ENCODE results near the gene RAPGEF6.
"Not testable (repeated sequence)": the region's sequence is repeated elsewhere in the genome, so short reads cannot be mapped to it uniquely, and the experiment has no call there.

RAPGEF6 gene

DNA sequence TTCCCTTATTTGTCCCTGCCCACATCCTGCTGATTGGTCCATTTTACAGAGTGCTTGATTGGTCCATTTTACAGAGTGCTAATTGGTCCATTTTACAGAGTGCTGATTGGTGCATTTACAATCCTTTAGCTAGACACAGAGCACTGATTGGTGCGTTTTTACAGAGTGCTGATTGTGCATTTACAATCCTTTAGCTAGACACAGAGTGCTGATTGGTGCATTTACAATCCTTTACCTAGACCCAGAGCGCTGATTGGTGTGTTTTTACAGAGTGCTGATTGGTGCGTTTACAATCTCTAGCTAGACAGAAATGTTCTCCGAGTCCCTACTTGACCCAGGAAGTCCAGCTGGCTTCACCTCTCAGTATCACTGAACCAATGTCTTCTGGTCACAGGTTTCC, 147.7 kb downstream of the RAPGEF6 start:
- not testable (repeated sequence) for DNase-seq

GRCh38 chr5:131482617-131483016, 152.4 kb downstream of the RAPGEF6 start:
- DNase-seq = peak; percentile 36

- DNase-seq = no peak
Observed at GRCh38 chr5:131481569-131481968, 153.5 kb downstream of the RAPGEF6 start.

GRCh38 chr5:131475541-131475941, 159.5 kb downstream of the RAPGEF6 start:
- no peak for DNase-seq

GRCh38 chr5:131473731-131474130, 161.3 kb downstream of the RAPGEF6 start:
- DNase-seq = no peak

DNA sequence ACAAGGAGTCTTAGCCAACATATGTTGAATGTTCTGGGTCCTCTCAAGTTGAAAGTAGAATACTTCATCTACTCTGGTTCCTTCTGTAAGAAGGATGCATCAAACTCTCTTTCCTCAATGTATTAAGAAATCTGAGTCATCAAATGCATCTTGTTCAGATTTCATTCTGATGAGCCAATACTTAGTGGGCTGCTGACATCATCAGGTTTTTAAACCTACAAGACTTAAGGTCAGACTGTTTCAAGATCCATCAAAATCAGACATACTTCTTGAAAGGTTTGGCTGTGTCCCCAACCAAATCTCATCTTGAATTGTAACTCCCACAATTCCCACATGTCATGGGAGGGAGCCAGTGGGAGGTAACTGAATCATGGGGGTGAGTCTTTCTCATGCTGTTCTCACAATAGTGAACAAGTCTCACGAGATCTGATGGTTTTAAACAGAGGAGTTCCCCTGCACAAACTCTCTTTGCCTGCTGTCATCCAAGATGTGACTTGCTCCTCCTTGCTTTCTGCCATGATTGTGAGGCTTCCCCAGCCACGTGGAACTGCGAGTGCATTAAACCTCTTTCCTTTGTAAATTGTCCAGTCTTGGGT, 168.8 kb downstream of the RAPGEF6 start:
- DNase-seq = no peak

- no peak for DNase-seq
Observed at GRCh38 chr5:131463656-131464055, 171.4 kb downstream of the RAPGEF6 start.

GRCh38 chr5:131462454-131462853, 172.6 kb downstream of the RAPGEF6 start:
- DNase-seq = no peak

DNA sequence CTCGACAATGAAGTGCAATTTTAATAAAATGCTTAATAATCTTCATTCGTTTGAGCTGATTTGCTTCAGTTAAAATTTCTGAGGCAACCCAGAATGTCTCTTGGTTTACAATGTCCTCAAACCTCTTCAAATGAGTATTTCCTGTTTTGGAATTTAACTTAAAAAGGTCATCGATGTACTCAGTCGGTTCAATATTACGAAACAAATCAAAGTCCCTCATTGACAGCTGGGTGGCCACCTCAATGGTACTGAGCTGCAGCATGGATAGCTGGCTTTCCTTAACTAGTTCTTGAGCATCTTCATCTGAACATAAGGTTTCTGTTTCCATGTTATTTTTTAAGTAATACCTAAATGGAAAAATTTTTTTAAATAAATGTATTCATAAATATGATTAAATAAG, 173.3 kb downstream of the RAPGEF6 start:
- no peak for DNase-seq

GRCh38 chr5:131460867-131461572, 174.0 kb downstream of the RAPGEF6 start:
- DNase-seq = no peak

DNA sequence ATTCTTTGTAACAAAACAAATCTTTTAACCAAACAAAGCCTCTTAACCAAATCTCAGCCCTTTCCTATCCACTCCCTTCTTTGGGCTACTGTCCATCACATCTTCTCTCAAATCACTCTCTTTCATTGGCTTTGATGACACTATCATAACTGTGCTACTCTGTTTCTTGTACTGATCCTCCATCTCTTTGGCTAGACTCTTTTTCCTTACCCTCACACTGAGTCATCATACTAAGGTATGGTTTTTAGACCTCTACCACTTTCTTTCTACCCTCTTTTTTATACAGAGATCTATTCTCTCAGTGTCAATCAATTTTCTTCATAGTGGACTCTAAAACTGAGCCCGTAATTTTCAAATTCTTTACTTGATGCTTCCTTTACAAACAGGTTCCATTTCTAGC, 174.9 kb downstream of the RAPGEF6 start:
- DNase-seq = no peak

- no peak for DNase-seq
Observed at GRCh38 chr5:131459216-131459615, 175.8 kb downstream of the RAPGEF6 start.

GRCh38 chr5:131457193-131457592, 177.8 kb downstream of the RAPGEF6 start:
- DNase-seq = no peak

DNA sequence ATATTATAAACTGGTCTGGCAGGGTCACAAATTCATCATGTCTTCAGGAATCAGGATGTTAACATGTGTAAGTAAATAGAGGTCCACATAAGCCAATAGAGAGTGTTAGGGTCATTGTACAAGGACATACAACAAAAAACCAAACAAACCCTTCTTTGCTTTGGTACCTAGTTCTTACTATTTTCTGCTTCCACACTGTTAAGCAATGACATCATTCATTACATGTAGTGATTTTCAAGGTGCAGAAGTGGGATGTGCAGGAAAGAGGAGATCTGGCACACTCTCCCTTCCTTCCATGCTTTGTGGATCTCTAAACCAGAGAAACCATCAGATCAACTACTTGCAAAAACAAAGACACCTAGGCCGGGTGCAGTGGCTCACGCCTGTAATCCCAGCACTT, 184.1 kb downstream of the RAPGEF6 start:
- DNase-seq = no peak

- no peak for DNase-seq
Observed at GRCh38 chr5:131441184-131441583, 193.8 kb downstream of the RAPGEF6 start.

GRCh38 chr5:131436081-131436480, 198.9 kb downstream of the RAPGEF6 start:
- no peak for DNase-seq

DNA sequence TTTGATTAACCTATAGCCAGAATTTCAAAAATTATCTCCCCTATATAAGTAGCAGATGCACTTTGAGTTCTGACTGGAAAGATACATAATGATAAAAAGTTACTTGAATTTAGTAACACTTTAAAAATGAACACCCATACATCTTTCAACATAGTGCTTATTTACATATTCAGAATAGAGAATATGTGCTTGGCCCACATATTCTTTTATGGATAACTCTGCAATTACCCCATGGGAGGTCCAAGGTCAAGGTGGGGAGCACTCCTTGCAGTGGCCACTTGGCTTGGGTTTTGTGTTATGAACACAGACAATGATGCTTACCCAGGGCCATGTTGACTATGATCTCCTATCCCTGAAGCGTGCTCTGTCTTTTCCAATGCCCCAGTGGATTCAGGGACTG, 201.9 kb downstream of the RAPGEF6 start:
- DNase-seq = no peak

DNA sequence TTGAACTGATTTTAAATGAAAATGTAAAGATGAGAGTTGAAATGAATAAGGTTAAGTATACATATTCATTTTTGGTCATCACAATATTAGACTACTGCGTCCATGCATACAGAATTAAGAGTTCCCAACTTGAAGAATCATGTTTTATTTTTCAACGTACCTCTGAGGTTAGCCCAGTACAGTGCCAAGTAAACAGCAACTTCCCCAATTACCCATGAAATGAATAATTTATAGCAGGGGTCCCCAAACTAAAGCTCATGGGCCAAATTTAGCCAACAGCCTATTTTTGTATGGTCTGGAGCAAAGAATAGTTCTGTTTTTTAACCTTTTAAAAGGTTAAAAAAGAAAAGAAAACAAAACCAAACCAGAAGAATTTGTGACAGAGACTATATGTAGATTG, 203.2 kb downstream of the RAPGEF6 start:
- no peak for DNase-seq

DNA sequence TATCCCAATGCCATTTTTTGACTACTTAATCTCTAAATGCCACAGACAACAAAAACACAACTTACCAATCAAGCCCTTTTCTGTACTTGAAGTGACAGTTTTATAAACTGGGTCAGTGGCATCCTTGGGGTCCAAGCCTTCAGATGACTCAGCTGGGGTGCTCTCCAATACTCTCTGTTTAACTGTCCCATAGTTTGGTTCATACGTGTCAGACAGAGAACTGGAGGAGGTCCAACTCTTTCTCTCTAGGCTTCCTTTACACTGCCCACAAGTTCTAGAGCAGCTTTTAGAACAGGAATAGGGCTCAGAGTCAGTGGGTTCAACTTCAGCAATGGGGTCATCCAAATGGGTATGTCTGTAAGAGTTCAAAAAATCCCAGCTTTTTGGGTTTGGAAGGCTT, 204.2 kb downstream of the RAPGEF6 start:
- no peak for DNase-seq

GRCh38 chr5:131426011-131426410, 209.0 kb downstream of the RAPGEF6 start:
- DNase-seq = no peak

DNA sequence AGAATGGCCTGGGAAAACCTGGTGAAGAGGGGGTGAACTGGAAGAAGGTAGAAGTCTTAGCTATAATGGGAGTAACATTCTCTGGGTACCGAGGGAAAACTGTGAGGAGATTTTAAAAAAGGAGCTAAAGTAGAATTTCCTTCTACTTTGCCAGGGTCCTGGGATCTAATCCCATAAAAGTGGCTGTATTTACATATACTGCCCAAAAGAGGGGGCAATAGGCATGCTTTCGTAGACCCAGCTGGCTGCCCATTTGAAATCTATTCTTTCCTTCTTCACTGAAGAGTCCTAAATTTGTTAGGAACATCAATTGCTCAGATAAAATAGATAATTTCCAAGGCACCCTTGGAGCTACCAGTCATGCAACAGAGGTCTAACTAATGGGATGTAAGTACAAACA, 212.0 kb downstream of the RAPGEF6 start:
- DNase-seq = no peak

GRCh38 chr5:131419877-131420276, 215.2 kb downstream of the RAPGEF6 start:
- DNase-seq = no peak

- DNase-seq = no peak
Observed at GRCh38 chr5:131418846-131419245, 216.2 kb downstream of the RAPGEF6 start.

GRCh38 chr5:131417240-131417869, 217.7 kb downstream of the RAPGEF6 start:
- DNase-seq = peak; percentile 81
